Ectodermal cell (in vitro differentiated cells): Measurements from ENCODE around the gene RBM43. TPM values are rescaled to one million over a fixed set of nuclear protein-coding genes. Genes with fewer than 3 reads are reported as not detected.
"Not testable (repeated sequence)": the region's sequence is repeated elsewhere in the genome, so short reads cannot be mapped to it uniquely, and the experiment has no call there.

Experiments
- H3K27ac ChIP-seq: 2 replicates; pipeline ENCODE4 v1.7.0; 2013; ENCODE audit warnings: mild to moderate bottlenecking, low read depth, low read length; ENCODE audit not compliant: insufficient read depth, poor library complexity, severe bottlenecking
- H3K27me3 ChIP-seq: 2 replicates; pipeline ENCODE4 v1.7.0; 2013; ENCODE audit warnings: mild to moderate bottlenecking, low read length; ENCODE audit not compliant: insufficient read depth, control insufficient read depth, poor library complexity, severe bottlenecking
- H3K36me3 ChIP-seq: one replicate; pipeline ENCODE4 v1.7.0; 2013; ENCODE audit warnings: low read length; ENCODE audit not compliant: control insufficient read depth, insufficient read depth
- H3K4me1 ChIP-seq: one replicate; pipeline ENCODE4 v1.7.0; 2013; ENCODE audit warnings: low read length; ENCODE audit not compliant: control insufficient read depth, insufficient read depth
- H3K4me3 ChIP-seq: 2 replicates; pipeline ENCODE4 v1.7.0; 2013; ENCODE audit warnings: low read depth, low read length, control low read depth; ENCODE audit not compliant: insufficient read depth
- H3K9me3 ChIP-seq: 2 replicates; pipeline ENCODE4 v1.7.0; 2013; ENCODE audit warnings: mild to moderate bottlenecking, low read length, moderate library complexity; ENCODE audit not compliant: control insufficient read depth
- WGBS, 2 experiments: methylation state at CpG; one replicate each; pipeline ENCODE4 v1.1.7; 2013; ENCODE audit warnings: missing lambda C conversion rate in 2 of 2; 5-methylcytosine and 5-hydroxymethylcytosine counted together
- polyA plus RNA-seq, 4 experiments: library from polyadenylated mRNA; stranded (reverse); fragments of 50-300 nt; gene quantifications; one replicate each; pipeline ENCODE4 v1.2.3, GENCODE V29; 2013

RBM43 gene
- polyA plus RNA-seq (2013, experiment 1 of 4) = 4.8 TPM
- polyA plus RNA-seq (2013, experiment 2 of 4) = 5.3 TPM
- 4.0 TPM for polyA plus RNA-seq (2013, experiment 3 of 4)
- 6.0 TPM for polyA plus RNA-seq (2013, experiment 4 of 4)

DNA sequence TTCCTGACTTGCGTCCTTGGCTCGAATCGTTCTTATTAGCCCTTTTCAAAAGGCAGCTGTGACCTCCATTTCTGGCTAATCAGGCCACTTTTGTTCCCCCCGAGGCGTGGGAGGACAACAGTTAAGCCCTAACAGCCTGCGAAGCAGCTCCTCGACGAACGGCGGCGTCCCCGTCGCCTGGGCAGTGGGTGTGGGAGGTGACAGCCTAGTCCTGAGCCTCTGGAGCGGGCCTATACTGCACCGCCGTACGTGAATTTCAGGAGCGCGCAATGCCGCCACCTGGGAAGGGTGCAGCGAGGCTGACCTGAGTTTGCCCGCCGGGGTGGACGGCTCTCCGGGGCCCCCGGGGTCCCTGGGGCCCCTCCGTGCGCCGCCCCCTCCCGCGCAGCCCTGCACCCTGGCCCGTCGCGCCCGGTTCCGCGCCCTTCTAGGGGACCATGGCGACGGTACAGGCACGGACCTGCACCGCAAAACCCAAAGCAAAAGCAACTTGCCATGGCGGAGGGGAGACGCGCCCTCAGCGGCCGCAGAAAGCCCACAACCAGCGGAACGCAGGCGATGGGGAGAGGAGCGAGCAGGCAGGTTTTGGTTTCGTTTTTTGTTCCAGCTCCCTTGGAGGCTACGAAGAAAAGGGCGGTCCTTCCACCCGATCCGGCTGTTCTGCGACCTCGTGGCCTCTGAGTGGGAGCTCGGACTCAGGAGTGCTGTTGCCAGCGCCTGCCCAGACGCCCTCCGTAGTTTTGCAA lies at the start of gene RBM43:
Gene RBM43, minus strand, starts transcription at position 633 of the 746 bp plus-strand sequence. Its CDS starts 136 bp downstream, at position 497.
- H3K27ac ChIP-seq = peak within 1 kb of the TSS; percentile 74
- peaks cover 4% of the 10 kb centered on the region for H3K4me1 ChIP-seq
- peaks cover 5% of the 10 kb centered on the region for H3K27me3 ChIP-seq
- H3K9me3 ChIP-seq = no peaks in the 10 kb centered on the region
- H3K36me3 ChIP-seq = no peaks in the 10 kb centered on the region
- 6 to 8% methylated on average over 61 of the region's 61 CpGs for WGBS, 2 experiments
- H3K4me3 ChIP-seq = peak within 1 kb of the TSS; percentile 53

DNA sequence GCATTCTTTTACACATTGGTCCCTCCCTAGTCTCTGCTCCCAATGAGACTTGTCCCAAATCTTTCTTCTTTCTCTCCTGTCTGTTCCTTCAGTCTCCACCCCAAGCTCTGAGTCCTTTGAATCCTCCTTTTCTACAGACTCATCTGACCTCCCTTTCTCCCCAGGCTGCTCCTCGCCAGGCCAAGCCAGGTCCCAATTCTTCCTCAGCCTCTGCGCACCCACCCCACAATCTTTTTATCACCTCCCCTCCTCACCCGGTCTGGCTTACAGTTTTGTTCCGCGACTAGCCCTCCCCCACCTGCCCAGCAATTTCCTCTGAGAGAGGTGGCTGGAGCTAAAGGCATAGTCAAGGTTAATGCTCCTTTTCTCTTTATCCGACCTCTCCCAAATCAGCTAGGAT lies 48.6 kb upstream of the RBM43 start:
- not testable (repeated sequence) for H3K4me3 ChIP-seq, H3K4me1 ChIP-seq, H3K36me3 ChIP-seq, H3K27me3 ChIP-seq, H3K27ac ChIP-seq, H3K9me3 ChIP-seq
- WGBS, 2 experiments = 93 to 94% methylated on average over 6 of the region's 6 CpGs

DNA sequence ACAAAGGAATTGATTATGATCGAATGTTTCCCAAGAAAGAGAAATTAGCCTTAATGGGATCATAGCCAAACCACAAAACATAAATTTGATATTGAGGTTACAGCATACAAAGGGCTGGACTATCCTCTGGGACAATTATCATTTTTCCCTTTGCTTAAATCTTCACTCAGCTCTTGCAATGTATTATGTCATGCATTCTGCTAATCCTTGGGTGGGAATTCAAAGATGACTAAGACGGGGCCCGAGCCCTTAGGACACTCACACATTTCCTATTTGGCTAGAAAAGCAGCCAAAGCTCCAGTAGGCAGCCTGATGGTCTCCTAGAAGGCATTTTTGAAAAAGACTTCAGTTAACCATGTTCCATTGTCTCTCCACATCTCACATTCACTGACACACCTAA lies 45.0 kb upstream of the RBM43 start:
- 95 to 97% methylated on average over 2 to 3 of the region's 3 CpGs for WGBS, 2 experiments
- Histone ChIP-seq H3K4me3 (no peak overlapping the region), H3K4me1 (no peaks in the 10 kb centered on the region), H3K27me3 (no peaks in the 10 kb centered on the region), H3K27ac (no peak overlapping the region), H3K36me3 (no peaks in the 10 kb centered on the region), H3K9me3 (no peaks in the 10 kb centered on the region)

- Histone ChIP-seq H3K27me3 (no peaks in the 10 kb centered on the region), H3K27ac (no peak overlapping the region), H3K36me3 (no peaks in the 10 kb centered on the region), H3K4me3 (no peak overlapping the region), H3K9me3 (no peaks in the 10 kb centered on the region), H3K4me1 (no peaks in the 10 kb centered on the region)
Observed at GRCh38 chr2:151305129-151305691, 43.5 kb upstream of the RBM43 start.

- Histone ChIP-seq H3K4me3 (no peak overlapping the region), H3K4me1 (no peaks in the 10 kb centered on the region), H3K36me3 (no peaks in the 10 kb centered on the region), H3K27me3 (no peaks in the 10 kb centered on the region), H3K9me3 (no peaks in the 10 kb centered on the region), H3K27ac (no peak overlapping the region)
- WGBS, 2 experiments = 88 to 89% methylated on average over 2 of the region's 2 CpGs
Observed at GRCh38 chr2:151302879-151303278, 41.2 kb upstream of the RBM43 start.

- no peaks in the 10 kb centered on the region for H3K36me3 ChIP-seq
- 85 to 90% methylated on average over 3 to 5 of the region's 5 CpGs for WGBS, 2 experiments
- no peak overlapping the region for H3K4me3 ChIP-seq
- no peak overlapping the region for H3K27ac ChIP-seq
- no peaks in the 10 kb centered on the region for H3K9me3 ChIP-seq
- no peaks in the 10 kb centered on the region for H3K27me3 ChIP-seq
- H3K4me1 ChIP-seq = no peaks in the 10 kb centered on the region
Observed at GRCh38 chr2:151302404-151302803, 40.7 kb upstream of the RBM43 start.

- Histone ChIP-seq H3K4me1 (no peaks in the 10 kb centered on the region), H3K27me3 (no peaks in the 10 kb centered on the region), H3K36me3 (no peaks in the 10 kb centered on the region), H3K9me3 (no peaks in the 10 kb centered on the region), H3K4me3 (no peak overlapping the region), H3K27ac (no peak overlapping the region)
- 94 to 95% methylated on average over 6 of the region's 6 CpGs for WGBS, 2 experiments
Observed at GRCh38 chr2:151299920-151300539, 38.4 kb upstream of the RBM43 start.

GRCh38 chr2:151297882-151298281 lies 36.2 kb upstream of the RBM43 start:
- H3K27me3 ChIP-seq = no peaks in the 10 kb centered on the region
- no peak overlapping the region for H3K27ac ChIP-seq
- H3K9me3 ChIP-seq = no peaks in the 10 kb centered on the region
- no peak overlapping the region for H3K4me3 ChIP-seq
- WGBS, 2 experiments = 71% methylated on average over 1 of the region's 1 CpG
- H3K36me3 ChIP-seq = no peaks in the 10 kb centered on the region
- H3K4me1 ChIP-seq = no peaks in the 10 kb centered on the region

DNA sequence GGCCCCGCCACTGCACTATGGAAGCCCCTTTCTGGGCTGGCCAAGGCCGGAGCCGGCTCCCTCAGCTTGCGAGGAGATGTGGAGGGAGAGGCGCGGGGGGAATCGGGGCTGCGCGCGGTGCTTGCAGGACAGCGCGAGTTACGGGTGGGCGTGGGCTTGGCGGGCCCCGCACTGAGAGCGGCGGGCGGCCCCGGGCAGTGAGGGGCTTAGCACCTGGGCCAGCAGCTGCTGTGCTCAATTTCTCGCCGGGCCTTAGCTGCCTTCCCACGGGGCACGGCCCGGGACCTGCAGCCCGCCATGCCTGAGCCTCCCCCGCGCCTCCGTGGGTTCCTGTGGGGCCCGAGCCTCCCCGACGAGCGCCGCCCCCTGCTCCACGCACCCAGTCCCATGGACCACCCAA lies 34.3 kb upstream of the RBM43 start:
- H3K36me3 ChIP-seq, H3K9me3 ChIP-seq, H3K27ac ChIP-seq, H3K27me3 ChIP-seq, H3K4me3 ChIP-seq, H3K4me1 ChIP-seq: not testable (repeated sequence)
- WGBS, 2 experiments = 92 to 95% methylated on average over 35 of the region's 35 CpGs

GRCh38 chr2:151292546-151292945 lies 30.9 kb upstream of the RBM43 start:
- Histone ChIP-seq H3K36me3 (no peaks in the 10 kb centered on the region), H3K9me3 (no peaks in the 10 kb centered on the region), H3K4me1 (no peaks in the 10 kb centered on the region), H3K27ac (no peak overlapping the region), H3K4me3 (no peak overlapping the region), H3K27me3 (peaks cover 14% of the 10 kb centered on the region)
